Fibroblast of the aortic adventitia (primary cell): ENCODE results near the gene LRFN2. TPM values are rescaled to one million over a fixed set of nuclear protein-coding genes. Genes with fewer than 3 reads are reported as not detected.

Experiments used
- DNase-seq: peaks from one replicate; pipeline ENCODE4 v3.0.0-alpha.2; 2010; ENCODE audit warnings: low read depth
- H3K4me3 ChIP-seq: 2 replicates; pipeline ENCODE4 v1.5.1; 2011; ENCODE audit warnings: low read depth, mild to moderate bottlenecking, control low read depth, low read length, moderate library complexity
- total RNA-seq: library from RNA; depleted of rRNA; stranded (reverse); fragments of >200 nt; gene quantifications from 2 replicates; pipeline ENCODE4 v1.2.3, GENCODE V29; 2012; ENCODE audit warnings: low replicate concordance
- TF ChIP-seq, protein P1 (sequence below): IDR thresholded peaks from 2 replicates; pipeline ENCODE4 v1.5.1; 2011; ENCODE audit warnings: mild to moderate bottlenecking, low read length, control low read depth, inconsistent platforms; ENCODE audit not compliant: insufficient read depth

LRFN2 gene
- total RNA-seq, 1 donor, result not detected

DNA sequence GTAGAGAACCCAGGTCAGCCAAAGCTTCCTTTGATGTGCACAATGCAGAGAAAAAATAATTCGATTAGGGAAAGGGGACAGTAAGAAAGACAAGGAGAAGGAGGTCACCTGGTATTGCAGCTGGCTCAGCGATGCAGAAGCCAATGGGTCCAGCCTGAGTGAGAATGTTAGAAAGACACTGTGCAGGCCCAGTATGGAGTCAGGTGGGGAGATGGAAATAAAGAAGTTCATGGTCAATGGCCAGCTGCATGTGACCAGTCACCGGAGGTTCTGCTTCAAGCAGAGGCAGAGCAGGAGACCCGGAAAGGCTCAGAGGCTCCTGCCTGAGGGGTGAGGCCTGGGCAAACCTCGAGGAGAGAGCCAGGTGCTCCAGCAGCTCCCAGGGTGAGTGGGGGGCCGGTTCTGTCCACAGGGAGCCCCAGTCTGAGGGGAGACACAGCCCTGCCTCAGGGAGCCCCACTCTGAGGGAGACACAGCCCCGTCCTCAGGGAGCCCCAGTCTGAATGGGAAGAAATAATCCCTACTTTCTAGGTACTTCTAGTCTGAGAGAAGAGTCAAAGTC is 51.3 kb downstream of the LRFN2 start:
- TF ChIP-seq, protein P1, sequence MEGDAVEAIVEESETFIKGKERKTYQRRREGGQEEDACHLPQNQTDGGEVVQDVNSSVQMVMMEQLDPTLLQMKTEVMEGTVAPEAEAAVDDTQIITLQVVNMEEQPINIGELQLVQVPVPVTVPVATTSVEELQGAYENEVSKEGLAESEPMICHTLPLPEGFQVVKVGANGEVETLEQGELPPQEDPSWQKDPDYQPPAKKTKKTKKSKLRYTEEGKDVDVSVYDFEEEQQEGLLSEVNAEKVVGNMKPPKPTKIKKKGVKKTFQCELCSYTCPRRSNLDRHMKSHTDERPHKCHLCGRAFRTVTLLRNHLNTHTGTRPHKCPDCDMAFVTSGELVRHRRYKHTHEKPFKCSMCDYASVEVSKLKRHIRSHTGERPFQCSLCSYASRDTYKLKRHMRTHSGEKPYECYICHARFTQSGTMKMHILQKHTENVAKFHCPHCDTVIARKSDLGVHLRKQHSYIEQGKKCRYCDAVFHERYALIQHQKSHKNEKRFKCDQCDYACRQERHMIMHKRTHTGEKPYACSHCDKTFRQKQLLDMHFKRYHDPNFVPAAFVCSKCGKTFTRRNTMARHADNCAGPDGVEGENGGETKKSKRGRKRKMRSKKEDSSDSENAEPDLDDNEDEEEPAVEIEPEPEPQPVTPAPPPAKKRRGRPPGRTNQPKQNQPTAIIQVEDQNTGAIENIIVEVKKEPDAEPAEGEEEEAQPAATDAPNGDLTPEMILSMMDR, result no peak
- no peak for DNase-seq
- no peak overlapping the region for H3K4me3 ChIP-seq

GRCh38 chr6:40535110-40535818 is 51.9 kb downstream of the LRFN2 start:
- no peak for DNase-seq
- TF ChIP-seq, protein P1, result no peak
- no peak overlapping the region for H3K4me3 ChIP-seq

DNA sequence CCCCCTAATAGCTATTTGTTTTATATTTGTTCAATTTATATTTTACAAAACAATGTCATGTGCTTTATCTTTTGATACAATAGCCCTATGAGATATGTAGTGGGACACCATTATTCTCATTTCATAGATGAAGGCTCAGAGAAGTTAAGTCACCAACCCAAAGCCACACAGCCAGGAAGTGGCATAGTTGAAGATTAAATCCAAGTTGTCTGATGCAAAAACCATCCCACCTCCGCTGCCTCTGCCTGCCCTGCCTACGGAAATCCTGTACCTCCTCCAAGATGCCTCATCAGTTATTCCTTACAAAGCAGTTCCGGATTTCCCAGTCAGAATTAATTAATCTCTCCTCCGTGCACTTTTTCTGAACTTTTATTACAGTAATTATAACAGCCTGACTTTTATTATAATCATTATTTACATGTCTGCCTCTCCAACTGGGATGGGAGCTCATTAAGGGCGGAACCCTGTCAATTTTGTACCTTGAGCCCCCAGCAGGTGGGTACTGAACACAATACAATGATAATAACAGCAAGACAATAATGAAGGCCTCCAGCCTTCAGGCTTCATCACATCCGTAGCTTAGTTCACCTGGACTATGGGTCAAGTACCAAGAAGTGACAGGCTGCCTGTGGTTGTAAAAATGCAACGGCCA is 54.7 kb downstream of the LRFN2 start:
- TF ChIP-seq, protein P1, result no peak
- DNase-seq, result no peak
- no peak overlapping the region for H3K4me3 ChIP-seq

DNA sequence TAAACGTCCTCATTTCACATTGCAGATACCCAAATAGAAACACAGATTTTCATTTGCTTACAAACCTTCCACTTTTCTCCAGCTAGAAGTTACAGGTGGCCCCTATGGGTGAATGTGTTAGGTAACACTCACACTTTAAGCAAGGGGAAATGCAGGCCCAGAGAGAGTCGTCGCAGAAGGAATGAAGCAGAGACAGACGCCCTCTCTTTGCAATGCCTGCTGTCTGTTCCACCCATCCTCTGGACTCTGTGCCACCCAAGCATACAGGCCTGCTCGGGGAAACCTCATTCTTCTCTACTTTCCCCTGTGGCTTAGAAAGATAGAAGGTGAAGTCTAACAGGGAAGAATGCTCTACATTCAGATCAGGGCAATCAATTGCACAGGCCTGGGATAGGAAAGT is 57.2 kb downstream of the LRFN2 start:
- TF ChIP-seq, protein P1, result no peak
- H3K4me3 ChIP-seq, result no peak overlapping the region

DNA sequence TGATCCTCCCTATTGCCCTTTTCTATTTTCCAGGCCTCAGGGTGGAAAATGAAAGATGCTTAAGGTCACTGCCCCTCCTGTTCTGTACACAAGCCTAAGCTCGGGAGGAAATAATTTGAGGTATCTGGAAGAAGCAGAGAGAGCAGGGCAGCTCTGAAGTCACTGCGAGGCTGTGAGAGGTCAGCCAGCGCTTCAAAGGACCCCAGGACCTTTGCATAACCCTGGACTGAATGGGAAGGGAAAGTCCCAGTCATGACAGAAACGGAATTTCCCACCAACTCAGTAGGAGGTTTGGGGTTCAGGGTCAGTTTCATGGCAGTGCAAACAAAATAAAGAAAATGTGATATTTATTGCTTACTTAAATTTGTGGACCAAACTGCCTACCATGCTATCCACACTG is 58.1 kb downstream of the LRFN2 start:
- H3K4me3 ChIP-seq, result no peak overlapping the region
- TF ChIP-seq, protein P1, result no peak
- no peak for DNase-seq

More for the DNA sequence above, 57.2 kb downstream of the LRFN2 start:
- DNase-seq, result no peak

GRCh38 chr6:40528051-40528450 is 59.1 kb downstream of the LRFN2 start:
- TF ChIP-seq, protein P1, result no peak
- H3K4me3 ChIP-seq, result no peak overlapping the region
- DNase-seq, result no peak
